Keratinocyte (primary cell): ENCODE data around the gene SLC26A9.

Experiments
- CTCF ChIP-seq, 3 experiments: IDR thresholded peaks in 1 of 3; conservative IDR thresholded peaks in 1 of 3; optimal IDR thresholded peaks in 1 of 3; 2 replicates in 2 of 3; 3 replicates in 1 of 3; pipeline versions ENCODE3 to v1.5.1; 2011; ENCODE audit warnings: low read length in 3 of 3, mild to moderate bottlenecking in 3 of 3, moderate library complexity in 2 of 3, control low read depth in 1 of 3, inconsistent platforms in 1 of 3; ENCODE audit not compliant: insufficient read depth in 2 of 3; ENCODE audit errors: extremely low read depth in 1 of 3
- EZH2 ChIP-seq: IDR thresholded peaks from one replicate; pipeline ENCODE4 v1.6.1; 2012; ENCODE audit warnings: inconsistent platforms, mild to moderate bottlenecking, low read length, moderate library complexity

- TF ChIP-seq CTCF (optimal IDR thresholded peaks at IDR 0.05 in 1 of 3, IDR thresholded peaks at IDR 0.05 in 1 of 3, conservative IDR thresholded peaks at IDR 0.05 in 1 of 3; ENCODE audit: extremely low read depth in 1 of 3, insufficient read depth in 2 of 3, low read length in 3 of 3) (no peak), EZH2 (no peak)
Measured at GRCh38 chr1:205926636-205927035, 16.6 kb downstream of the SLC26A9 start.
